ENCODE measurements around the gene MYOM1.

DNA sequence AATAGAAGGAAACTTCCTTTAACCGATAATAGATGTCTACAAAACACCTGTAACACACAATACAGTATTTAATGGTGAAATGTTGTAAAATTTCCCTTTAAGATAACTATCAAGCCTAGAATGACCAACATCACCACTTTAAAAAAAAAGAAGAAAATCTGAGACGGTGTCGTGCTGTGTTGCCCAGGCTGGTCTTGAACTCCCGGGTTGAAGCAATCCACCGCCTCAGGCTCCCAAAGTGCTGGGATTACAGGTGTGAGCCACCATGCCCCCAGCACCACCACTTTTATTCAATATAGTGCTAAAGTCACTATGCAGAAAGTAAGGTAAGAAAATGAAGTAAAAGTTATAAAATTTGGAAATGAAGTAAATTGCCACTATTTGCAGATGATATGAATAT is 96.9 kb downstream of the MYOM1 start:
- TF ChIP-seq CTCF (conservative IDR thresholded peaks at IDR 0.05 in 1 of 2, IDR thresholded peaks at IDR 0.05 in 1 of 2; ENCODE audit: extremely low read depth in 1 of 2, insufficient read depth in 1 of 2, low read depth in 1 of 2, low read length in 2 of 2) (no peak), EZH2 (IDR thresholded peaks at IDR 0.05; ENCODE audit: borderline replicate concordance, low read length) (no peak)

All from mammary epithelial cell (primary cell).